CD4-positive, alpha-beta T cell treated with Interleukin-17A for 4 hours (primary cell): ENCODE results near the gene HSPA5.

Experiments used
- DNase-seq: peaks from one replicate; pipeline ENCODE4 v3.0.0-alpha.2; 2020; ENCODE audit warnings: mixed read lengths

Gene HSPA5

DNA sequence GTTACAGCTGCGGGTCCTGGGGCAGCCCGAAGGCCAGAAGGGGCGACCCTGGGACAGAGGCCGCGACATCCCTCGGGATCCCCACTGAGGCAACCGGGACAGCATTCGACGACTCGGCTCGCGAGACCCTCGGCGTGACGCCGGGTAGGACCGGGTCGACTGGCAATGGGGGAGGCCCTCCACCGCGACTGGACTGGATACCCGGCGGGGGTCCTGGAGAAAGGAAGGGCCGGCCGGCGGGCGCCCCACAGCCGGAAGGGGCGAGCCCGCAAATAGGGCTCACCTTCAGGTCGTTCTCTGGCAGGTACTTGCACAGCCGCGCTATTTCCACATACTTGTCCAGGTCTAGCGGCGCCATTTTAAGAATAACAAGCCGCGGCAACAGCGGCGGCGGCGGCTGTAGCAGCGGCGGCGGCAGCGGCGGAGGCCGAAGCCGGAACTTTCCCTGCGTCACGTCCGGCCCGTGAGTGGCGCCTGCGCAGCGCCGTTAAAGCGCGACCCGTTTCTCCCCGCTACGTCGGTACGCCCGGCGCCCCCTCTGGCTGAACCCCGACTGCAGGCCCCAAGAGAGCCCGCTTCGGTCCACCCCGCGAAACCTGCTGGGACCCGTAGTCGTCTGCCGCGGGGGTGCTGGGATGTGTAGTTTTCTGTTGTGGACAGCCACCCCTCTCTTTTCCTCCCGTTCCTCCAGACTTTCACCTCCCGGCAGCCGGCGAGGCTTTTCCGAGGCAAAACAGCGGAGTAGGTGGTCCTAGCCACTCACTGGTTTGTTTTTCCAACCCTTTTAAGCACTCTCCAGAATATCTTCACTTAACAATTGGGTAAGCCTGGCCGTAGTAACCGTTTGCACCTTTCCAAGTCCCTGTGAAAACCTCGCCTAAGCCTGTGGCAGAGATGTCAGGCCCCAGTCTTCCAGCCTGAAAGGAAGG is 51.5 kb downstream of the HSPA5 start, which contains the start of gene PPP6C:
TSS of gene PPP6C (minus strand) at position 443 of the 929 bp plus-strand sequence. CDS start at position 358, 85 bp downstream.
- peak; percentile 97 for DNase-seq

DNA sequence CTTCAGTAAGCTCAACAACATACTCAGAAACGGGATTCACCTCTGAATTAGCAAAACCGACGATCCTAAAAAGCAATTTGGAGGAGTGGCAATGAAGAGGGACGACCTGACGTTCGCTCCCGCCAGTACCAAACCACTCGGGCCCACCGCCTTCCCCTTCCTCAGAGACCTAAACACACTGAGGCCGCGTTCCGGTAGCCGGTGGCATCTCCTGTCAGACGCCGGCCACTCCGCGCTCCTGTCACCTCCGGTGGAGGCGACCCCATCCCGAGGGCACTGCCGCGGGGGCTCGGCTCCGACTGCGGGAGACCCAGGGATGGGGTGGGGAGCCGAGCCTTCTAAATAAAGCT is 52.2 kb downstream of the HSPA5 start:
- peak; percentile 41 for DNase-seq
